PC-3 (cell line): Measurements from ENCODE around the gene PIK3R3. TPM values are rescaled to one million over a fixed set of nuclear protein-coding genes. Genes with fewer than 3 reads are reported as not detected.

Experiments used
- ATAC-seq: fragments of 200-7000 bp; cut with Tn5 transposase; 2 replicates; pipeline ENCODE4 v1.9.1; 2020; ENCODE audit warnings: mild to moderate bottlenecking, moderate library complexity
- BruUV-seq: library from RNA; stranded (reverse); fragments of 400-500 nt; replicated peaks from 2 replicates; lab custom pipeline; 2021; lab: Mats Ljungman, UMichigan
- CTCF ChIA-PET: fragments of 300-600 bp; sonication (Branson Sonifier 250); formaldehyde crosslinking; loops from one replicate; lab custom pipeline; 2022; ENCODE audit warnings: antibody characterized with exemption; lab: Charles Lee
- POLR2A ChIA-PET: fragments of 300-600 bp; sonication (Branson Sonifier 250); formaldehyde crosslinking; loops from one replicate; lab custom pipeline; 2022; ENCODE audit warnings: antibody characterized with exemption; ENCODE audit not compliant: unreplicated experiment; lab: Charles Lee
- DNase-seq: peaks from one replicate; pipeline ENCODE4 v3.0.0-alpha.2; 2015
- H2AFZ ChIP-seq: fragments of 300-600 bp; sonication (generic); 2 replicates; pipeline ENCODE4 v1.6.0; 2016; ENCODE audit warnings: antibody characterized with exemption, low read length
- H3F3A ChIP-seq: fragments of 300-600 bp; sonication (generic); one replicate; pipeline ENCODE4 v1.6.0; 2017; ENCODE audit warnings: antibody characterized with exemption, low read length, control low read depth, mild to moderate bottlenecking; ENCODE audit not compliant: unreplicated experiment
- H3K27ac ChIP-seq: fragments of 300-600 bp; sonication (generic); 2 replicates; pipeline ENCODE4 v1.5.1; 2016; ENCODE audit warnings: mild to moderate bottlenecking, low read length
- H3K27me3 ChIP-seq: fragments of 300-600 bp; sonication (generic); 2 replicates; pipeline ENCODE4 v1.6.1; 2016; ENCODE audit warnings: low read length, mixed read lengths
- H3K36me3 ChIP-seq: fragments of 300-600 bp; sonication (generic); 2 replicates; pipeline ENCODE4 v1.6.1; 2016; ENCODE audit warnings: low read depth, mixed run types, low read length, mixed read lengths
- H3K4me1 ChIP-seq: fragments of 300-600 bp; sonication (generic); 2 replicates; pipeline ENCODE4 v1.5.1; 2016; ENCODE audit warnings: low read length; ENCODE audit not compliant: insufficient read depth
- H3K4me2 ChIP-seq: fragments of 300-600 bp; sonication (generic); 2 replicates; pipeline ENCODE4 v1.6.0; 2016; ENCODE audit warnings: low read length
- H3K4me3 ChIP-seq: fragments of 300-600 bp; sonication (generic); 2 replicates; pipeline ENCODE4 v1.5.1; 2016; ENCODE audit warnings: mild to moderate bottlenecking, low read length, mixed read lengths
- H3K79me2 ChIP-seq: fragments of 300-600 bp; sonication (generic); 2 replicates; pipeline ENCODE4 v1.6.1; 2017; ENCODE audit warnings: low read length, mixed read lengths
- H3K9ac ChIP-seq: fragments of 300-600 bp; sonication (generic); 2 replicates; pipeline ENCODE4 v1.6.0; 2016; ENCODE audit warnings: mild to moderate bottlenecking, low read length
- H3K9me2 ChIP-seq: fragments of 300-600 bp; sonication (generic); replicated peaks from 2 replicates; pipeline ENCODE4 v1.6.1; 2016; ENCODE audit warnings: mixed run types, low read length, mixed read lengths
- H3K9me3 ChIP-seq: fragments of 300-600 bp; sonication (generic); 2 replicates; pipeline ENCODE4 v1.6.1; 2016; ENCODE audit warnings: low read length, mixed read lengths
- H4K20me1 ChIP-seq: fragments of 300-600 bp; sonication (generic); 2 replicates; pipeline ENCODE4 v1.6.1; 2016; ENCODE audit warnings: low read length, mixed read lengths
- EZH2 ChIP-seq: fragments of 300-600 bp; sonication (generic); IDR thresholded peaks from one replicate; pipeline ENCODE4 v1.6.1; 2017; ENCODE audit warnings: antibody characterized with exemption, mild to moderate bottlenecking, low read length; ENCODE audit not compliant: unreplicated experiment
- EZH2phosphoT487 ChIP-seq: fragments of 300-600 bp; sonication (generic); IDR thresholded peaks from 2 replicates; pipeline ENCODE4 v1.6.1; 2018; ENCODE audit warnings: mild to moderate bottlenecking, antibody characterized with exemption, low read length, borderline replicate concordance
- intact Hi-C: fragments of 100-400 bp; cut with micrococcal nuclease; formaldehyde crosslinking; loops from 2 replicates; pipeline ENCODE4 v1.9.0; 2023
- total RNA-seq: library from RNA; depleted of rRNA; stranded (reverse); fragments of >200 nt; gene quantifications from 2 replicates; pipeline ENCODE4 v1.2.3, GENCODE V29; 2014
- TF ChIP-seq, protein P1 (sequence below): fragments of 300-600 bp; sonication (generic); conservative IDR thresholded peaks from 2 replicates; pipeline ENCODE4 v1.5.1; 2017; ENCODE audit warnings: antibody characterized with exemption, low read depth, mild to moderate bottlenecking, low read length

Gene PIK3R3
- total RNA-seq, 1 experiment from 2014 or later: 17.7 TPM

DNA sequence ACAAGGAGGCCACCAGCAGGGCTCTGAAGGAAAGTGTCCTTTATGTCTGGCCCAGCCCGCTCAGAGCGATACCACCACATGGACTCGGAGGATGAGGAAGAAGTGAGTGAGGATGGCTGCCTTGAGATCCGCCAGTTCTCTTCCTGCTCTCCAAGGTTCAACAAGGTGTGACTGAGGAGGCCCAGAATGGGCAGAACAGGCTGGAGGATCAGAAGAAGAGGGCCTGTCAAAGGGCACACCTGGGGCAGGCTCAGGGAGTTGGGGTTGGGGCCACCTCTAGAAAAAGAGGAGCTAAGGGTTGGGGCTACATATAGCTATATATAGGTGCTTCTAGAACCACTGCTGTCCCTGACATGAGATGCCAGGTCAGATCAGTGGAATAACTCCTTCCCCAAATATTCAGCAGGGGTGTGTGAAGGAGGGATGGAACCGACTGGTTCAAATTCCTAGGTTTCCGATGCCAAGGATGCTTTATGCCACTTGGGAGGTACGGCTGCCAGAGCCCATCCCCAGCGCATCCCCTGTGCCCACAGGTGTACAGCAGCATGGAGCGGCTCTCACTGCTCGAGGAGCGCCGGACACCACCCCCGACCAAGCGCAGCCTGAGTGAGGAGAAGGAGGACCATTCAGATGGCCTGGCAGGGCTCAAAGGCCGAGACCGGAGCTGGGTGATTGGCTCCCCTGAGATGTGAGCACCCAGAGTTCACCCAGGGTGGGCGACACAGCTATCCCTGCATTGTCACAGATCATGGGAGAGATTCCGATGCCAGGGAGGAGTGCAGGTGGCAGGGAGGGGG is 102.2 kb downstream of the PIK3R3 start:
- Histone ChIP-seq H2AFZ (no peak overlapping the region), H3K27ac (no peak overlapping the region), H3K9ac (no peak overlapping the region), H4K20me1 (no peaks in the 10 kb centered on the region), H3K36me3 (no peaks in the 10 kb centered on the region), H3K4me1 (no peaks in the 10 kb centered on the region), H3K9me3 (no peaks in the 10 kb centered on the region), H3K4me2 (no peak overlapping the region), H3K27me3 (no peaks in the 10 kb centered on the region), H3K79me2 (no peaks in the 10 kb centered on the region), H3F3A (no peaks in the 10 kb centered on the region), H3K4me3 (no peak overlapping the region), H3K9me2 (no peaks in the 10 kb centered on the region)
- BruUV-seq: no TSS peak
- CTCF ChIA-PET: no interaction called here
- DNase-seq (no peak), ATAC-seq (no peak)
- POLR2A ChIA-PET: no interaction called here
- TF ChIP-seq EZH2 (no peak), EZH2phosphoT487 (no peak)
- TF ChIP-seq, protein P1, sequence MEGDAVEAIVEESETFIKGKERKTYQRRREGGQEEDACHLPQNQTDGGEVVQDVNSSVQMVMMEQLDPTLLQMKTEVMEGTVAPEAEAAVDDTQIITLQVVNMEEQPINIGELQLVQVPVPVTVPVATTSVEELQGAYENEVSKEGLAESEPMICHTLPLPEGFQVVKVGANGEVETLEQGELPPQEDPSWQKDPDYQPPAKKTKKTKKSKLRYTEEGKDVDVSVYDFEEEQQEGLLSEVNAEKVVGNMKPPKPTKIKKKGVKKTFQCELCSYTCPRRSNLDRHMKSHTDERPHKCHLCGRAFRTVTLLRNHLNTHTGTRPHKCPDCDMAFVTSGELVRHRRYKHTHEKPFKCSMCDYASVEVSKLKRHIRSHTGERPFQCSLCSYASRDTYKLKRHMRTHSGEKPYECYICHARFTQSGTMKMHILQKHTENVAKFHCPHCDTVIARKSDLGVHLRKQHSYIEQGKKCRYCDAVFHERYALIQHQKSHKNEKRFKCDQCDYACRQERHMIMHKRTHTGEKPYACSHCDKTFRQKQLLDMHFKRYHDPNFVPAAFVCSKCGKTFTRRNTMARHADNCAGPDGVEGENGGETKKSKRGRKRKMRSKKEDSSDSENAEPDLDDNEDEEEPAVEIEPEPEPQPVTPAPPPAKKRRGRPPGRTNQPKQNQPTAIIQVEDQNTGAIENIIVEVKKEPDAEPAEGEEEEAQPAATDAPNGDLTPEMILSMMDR: no peak
- intact Hi-C loops: no loop called here

DNA sequence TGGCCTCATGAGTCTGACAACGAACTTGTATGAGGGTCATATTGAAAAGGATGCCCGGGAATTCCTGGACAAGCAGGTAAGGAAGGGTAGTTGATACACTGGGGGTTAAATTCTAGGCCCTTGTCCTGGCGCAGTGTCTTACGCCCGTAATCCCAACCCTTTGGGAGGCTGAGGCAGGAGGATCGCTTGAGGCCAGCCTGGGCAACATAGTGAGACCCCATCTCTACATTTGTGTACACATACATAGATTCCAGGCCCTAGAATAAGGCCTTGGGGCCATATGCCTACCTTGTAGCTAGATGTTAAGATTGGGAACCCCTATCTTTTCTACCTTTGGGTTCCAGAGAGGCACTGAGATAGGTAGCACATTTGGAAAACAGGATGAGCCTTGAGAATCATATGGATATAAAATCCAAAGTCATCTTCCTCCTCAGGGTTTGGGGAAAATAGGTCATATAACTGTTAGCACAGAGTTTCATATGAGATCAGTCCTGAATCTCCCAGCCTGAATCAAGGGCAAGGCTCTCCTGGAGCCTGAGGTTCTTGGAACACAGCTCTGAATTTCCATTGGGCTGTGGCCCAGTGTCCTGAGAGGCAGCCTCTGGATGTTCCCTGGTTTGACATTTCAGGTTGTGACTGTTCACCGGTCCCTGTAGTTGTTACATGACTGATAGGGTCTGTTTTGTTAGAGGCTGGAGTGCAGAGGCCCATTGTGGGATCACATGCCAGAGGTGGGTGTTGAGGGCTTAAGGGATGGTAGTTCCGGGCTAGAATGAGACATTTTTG is 104.4 kb downstream of the PIK3R3 start:
- ChIA-PET CTCF (no interaction called here), POLR2A (no interaction called here)
- no TSS peak for BruUV-seq
- H3K79me2 ChIP-seq: no peaks in the 10 kb centered on the region
- no peaks in the 10 kb centered on the region for H3K9me2 ChIP-seq
- peaks cover 14% of the 10 kb centered on the region for H3K36me3 ChIP-seq
- no peak overlapping the region for H3K4me3 ChIP-seq
- no peaks in the 10 kb centered on the region for H3K27me3 ChIP-seq
- H3K4me1 ChIP-seq: no peaks in the 10 kb centered on the region
- H3F3A ChIP-seq: no peaks in the 10 kb centered on the region
- no peaks in the 10 kb centered on the region for H3K9me3 ChIP-seq
- ATAC-seq (no peak), DNase-seq (no peak)
- H3K27ac ChIP-seq: no peak overlapping the region
- H3K4me2 ChIP-seq: no peak overlapping the region
- H4K20me1 ChIP-seq: no peaks in the 10 kb centered on the region
- TF ChIP-seq, protein P1: no peak
- TF ChIP-seq EZH2: no peak
- no peak for TF ChIP-seq EZH2phosphoT487
- H3K9ac ChIP-seq: no peak overlapping the region
- intact Hi-C loops: no loop called here
- no peak overlapping the region for H2AFZ ChIP-seq
